IPS DF 4.7 (cell line): ENCODE results near the gene TMEM132A.
A peak's percentile ranks its signal among the peaks of the same experiment; 100 is the strongest.
"Not testable (repeated sequence)": the region's sequence is repeated elsewhere in the genome, so short reads cannot be mapped to it uniquely, and the experiment has no call there.

Source experiments
- DNase-seq: peaks from one replicate; pipeline ENCODE4 v3.0.0-alpha.2; 2013; ENCODE audit warnings: low spot score; ENCODE audit errors: extremely low read depth

Gene TMEM132A

GRCh38 chr11:60905047-60905446 is 19.2 kb upstream of the TMEM132A start:
- no peak for DNase-seq

DNA sequence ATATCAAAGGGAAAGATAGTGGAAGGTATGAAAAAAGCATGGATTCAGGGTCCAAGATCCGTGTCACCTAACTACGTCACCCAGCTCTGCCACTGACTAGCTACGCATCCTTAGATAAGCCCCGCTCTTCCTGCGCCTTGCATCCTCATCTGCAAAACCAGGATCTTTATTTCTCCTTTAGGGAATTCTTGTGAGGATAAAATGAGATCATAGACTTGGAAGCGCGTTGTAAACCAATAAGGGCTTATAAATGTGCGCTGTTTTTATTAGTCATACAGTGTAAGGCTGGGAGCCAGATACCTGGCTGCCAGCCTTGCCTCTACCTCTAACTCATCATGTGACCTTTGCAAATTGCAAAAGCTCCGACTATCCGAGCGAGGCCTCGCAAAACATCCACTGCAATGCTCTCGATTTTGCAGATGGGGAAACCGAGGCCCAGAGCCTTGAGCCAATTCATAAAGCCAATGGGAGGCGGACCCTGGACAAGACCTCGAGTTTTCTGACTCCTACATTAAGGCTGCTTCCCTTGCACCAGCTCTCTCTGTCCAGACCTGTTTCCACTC is 18.6 kb upstream of the TMEM132A start:
- no peak for DNase-seq

GRCh38 chr11:60906132-60906972 is 17.9 kb upstream of the TMEM132A start, which contains the start of gene PRPF19:
TSS of gene PRPF19 (minus strand) at chr11:60906585. CDS start at chr11:60906382, 203 bp downstream.
- no peak for DNase-seq

- DNase-seq = no peak
These were observed 15.5 kb upstream of the TMEM132A start for GRCh38 chr11:60908803-60909202.

- DNase-seq = not testable (repeated sequence)
These were observed 14.5 kb upstream of the TMEM132A start for GRCh38 chr11:60909680-60910280.

- DNase-seq = no peak
These were observed 14.0 kb upstream of the TMEM132A start for GRCh38 chr11:60910281-60910687.

GRCh38 chr11:60910711-60911380 is 13.4 kb upstream of the TMEM132A start:
- no peak for DNase-seq

DNA sequence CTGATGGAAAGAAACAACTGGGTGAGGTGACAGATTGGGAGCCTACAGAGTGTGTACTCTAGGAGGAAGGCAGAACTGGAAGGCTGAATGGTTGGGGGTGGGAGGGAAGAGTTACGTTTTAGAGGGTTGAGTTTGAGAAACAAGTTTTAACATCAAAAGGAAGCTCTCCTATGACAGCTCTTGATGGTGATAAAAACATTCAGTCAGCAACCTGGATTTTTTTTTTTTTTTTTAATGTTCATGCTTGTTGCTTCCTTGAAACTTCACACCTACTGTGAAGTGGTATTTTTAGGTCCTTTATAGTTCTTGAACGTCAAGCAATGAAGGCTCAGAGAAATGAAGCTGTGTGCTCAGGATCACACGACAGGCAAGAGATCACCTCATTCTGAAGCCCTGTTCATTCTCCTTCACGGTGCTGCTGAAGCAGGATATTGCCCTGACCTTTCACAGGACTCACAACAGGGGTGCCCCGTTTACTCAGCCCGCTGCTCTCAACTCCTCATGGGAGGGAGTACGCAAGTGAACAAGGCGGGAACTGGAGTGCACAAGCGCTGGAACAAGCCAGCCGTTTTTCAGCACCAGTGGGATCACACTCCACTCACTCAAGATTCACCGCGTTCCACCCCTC is 11.9 kb upstream of the TMEM132A start:
- no peak for DNase-seq

DNA sequence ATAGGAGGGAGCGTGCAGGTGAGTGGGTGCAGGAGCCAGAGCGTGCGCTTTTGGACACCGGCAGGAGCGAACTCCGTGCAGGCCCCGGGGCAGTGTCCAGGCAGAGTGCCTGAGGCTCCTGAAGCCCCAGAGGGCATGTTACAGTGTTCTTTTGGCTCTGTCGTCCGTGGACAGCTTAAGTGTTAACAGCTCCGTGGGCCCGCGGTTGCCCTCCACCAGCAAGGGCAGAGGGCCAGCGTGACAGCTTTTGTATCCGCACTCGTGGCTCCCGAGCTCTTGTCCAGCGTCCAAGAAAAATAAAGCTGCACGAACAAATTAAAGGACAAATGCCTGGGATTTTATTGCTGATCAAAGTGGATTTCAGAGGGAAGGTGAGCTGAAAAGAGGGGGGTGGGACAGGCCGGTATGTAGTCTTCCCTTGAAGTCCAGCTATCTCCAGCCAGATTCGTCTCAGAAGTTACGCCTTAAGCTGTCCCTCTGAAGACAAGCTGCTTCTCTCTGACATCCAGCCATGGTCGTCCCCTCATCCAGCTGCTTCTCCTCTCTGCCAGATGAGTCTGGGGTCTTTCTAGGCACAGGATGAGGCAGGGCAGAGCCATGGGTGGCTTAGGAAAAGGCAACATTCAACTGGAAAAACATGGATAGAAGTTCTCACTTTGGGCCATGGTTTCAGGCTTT is 11.3 kb upstream of the TMEM132A start:
- DNase-seq = no peak

- peak; percentile 64 for DNase-seq
These were observed 10.2 kb upstream of the TMEM132A start, which contains the start of gene TMEM109 for GRCh38 chr11:60913793-60914632. TSS of gene TMEM109 (plus strand) at chr11:60914158. CDS start at chr11:60919694, 5,536 bp downstream.

GRCh38 chr11:60914633-60915247 is 9.5 kb upstream of the TMEM132A start:
- DNase-seq = no peak

GRCh38 chr11:60915248-60915914 is 8.9 kb upstream of the TMEM132A start:
- DNase-seq = no peak

DNA sequence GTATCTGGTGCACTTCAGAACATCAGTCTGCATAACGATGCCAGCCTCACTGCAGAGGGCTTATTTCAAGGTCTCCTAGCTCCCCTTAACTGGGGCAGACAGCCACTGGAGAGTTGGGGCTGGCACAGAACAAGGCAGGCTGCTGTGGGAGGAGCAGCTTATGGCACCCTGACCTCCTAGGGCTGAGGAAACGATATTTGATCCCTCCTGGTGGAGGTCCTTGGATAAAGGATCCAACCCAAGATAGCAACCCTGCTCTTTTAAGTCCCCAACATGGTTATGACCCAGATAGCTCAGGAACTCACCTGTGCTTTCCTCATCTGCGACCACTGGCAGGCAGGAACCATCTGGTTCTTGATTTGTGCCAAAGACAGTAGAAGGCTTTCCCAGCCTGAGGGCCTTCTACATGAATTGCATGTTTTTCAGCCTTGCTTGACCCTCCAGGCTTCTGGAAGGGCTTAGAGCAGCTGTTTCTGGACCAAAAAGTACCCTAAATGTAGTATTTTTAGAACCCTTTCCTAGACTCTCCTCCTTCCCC is 7.5 kb upstream of the TMEM132A start:
- no peak for DNase-seq

DNA sequence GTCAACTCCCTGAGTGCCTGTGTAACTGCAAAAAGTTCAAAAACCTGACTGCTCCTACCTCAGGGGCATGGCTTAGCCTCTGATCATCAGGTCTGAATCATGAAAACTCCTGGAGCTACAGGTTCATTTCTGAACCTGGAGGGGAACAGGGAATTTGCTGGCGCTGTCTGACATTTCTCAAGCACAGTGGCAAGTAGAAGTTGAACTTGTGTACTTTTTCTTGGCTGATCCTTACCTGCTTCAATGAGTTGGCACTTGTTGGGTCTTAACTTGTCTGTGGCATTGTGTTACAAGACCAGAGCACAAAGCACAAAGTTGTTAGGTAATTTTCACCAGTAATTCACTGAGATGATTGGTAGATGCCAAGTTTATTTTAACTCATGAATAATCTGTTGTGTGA is 7.0 kb upstream of the TMEM132A start:
- DNase-seq = no peak

GRCh38 chr11:60918251-60918938 is 5.9 kb upstream of the TMEM132A start:
- no peak for DNase-seq

DNA sequence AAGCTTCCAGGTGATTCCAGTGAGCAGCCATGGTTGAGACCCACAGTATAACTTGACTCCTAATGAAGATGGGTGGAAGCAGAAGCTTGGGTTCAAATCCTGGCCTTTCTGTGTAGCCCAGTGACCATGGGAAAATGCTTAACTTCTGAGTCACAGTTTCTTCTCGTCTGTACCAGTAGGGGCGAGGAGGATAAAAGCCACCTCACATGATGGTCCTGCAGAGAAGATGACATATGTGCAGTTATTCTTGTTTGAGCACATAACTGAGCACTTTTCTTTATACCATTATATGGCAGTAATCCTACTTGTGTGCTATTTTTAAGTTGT is 5.4 kb upstream of the TMEM132A start:
- no peak for DNase-seq

DNA sequence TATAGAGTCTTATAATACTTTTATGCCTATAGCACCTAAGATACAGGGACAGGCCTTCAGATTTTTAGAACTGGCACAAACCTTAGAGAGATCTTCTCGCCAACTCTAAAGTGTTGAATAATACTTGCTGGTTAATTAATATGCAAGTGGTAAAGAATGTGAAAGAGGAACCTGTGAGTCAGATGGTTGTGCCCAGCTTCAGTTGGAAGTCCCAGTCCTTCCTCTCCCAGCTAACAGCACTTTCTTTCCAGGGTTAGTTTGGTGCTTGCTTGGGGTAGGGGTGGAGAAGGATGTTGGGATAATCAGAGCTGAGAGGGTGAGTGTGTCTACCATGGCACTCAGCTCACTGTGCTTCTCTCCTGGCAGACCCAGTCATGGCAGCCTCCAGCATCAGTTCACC is 4.9 kb upstream of the TMEM132A start:
- no peak for DNase-seq

- no peak for DNase-seq
These were observed 4.3 kb upstream of the TMEM132A start for GRCh38 chr11:60919956-60920355.
